Tibial nerve (tissue), 4 donors: ENCODE measurements around the gene TNIK.

ENCODE experiments used
- EP300 ChIP-seq, 2 donors: sonication (generic); formaldehyde crosslinking; IDR thresholded peaks; one replicate each; pipeline ENCODE4 v1.6.1; 2017; ENCODE audit warnings: antibody characterized with exemption in 2 of 2, mild to moderate bottlenecking in 1 of 2
- POLR2A ChIP-seq, 2 donors: fragments of 450-650 bp; IDR thresholded peaks; one replicate each; pipeline ENCODE4 v1.6.1; 2017; ENCODE audit warnings: antibody characterized with exemption in 2 of 2, mild to moderate bottlenecking in 2 of 2, moderate library complexity in 2 of 2
- TF ChIP-seq, protein P1 (sequence below), 5 experiments: fragments of 200-600 bp in 3 of 5; fragments of 450-650 bp in 2 of 5; sonication (generic) in 3 of 5; IDR thresholded peaks; one replicate each; pipeline ENCODE4 v1.5.1; 2016 to 2019; ENCODE audit warnings: antibody characterized with exemption in 5 of 5, mild to moderate bottlenecking in 3 of 5, moderate library complexity in 2 of 5

DNA sequence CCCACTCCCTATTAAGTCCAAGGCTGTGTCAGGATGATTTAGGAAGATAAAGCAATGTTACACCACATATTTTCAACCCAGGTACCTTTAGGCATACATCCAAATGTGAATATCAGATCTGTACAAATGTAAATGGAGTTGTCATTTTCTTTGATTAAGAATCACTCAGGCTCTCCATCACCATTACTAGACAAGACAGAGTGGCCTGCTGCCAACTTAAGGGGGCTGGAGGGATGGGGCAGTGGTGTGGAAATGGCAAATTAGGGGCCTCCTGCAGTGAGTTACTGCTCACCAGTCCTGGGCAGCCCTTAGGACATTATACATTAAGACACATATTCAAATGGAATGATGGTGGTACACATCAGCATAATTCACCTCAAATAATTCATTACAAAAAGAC, 211.0 kb downstream of the TNIK start:
- TF ChIP-seq, protein P1, sequence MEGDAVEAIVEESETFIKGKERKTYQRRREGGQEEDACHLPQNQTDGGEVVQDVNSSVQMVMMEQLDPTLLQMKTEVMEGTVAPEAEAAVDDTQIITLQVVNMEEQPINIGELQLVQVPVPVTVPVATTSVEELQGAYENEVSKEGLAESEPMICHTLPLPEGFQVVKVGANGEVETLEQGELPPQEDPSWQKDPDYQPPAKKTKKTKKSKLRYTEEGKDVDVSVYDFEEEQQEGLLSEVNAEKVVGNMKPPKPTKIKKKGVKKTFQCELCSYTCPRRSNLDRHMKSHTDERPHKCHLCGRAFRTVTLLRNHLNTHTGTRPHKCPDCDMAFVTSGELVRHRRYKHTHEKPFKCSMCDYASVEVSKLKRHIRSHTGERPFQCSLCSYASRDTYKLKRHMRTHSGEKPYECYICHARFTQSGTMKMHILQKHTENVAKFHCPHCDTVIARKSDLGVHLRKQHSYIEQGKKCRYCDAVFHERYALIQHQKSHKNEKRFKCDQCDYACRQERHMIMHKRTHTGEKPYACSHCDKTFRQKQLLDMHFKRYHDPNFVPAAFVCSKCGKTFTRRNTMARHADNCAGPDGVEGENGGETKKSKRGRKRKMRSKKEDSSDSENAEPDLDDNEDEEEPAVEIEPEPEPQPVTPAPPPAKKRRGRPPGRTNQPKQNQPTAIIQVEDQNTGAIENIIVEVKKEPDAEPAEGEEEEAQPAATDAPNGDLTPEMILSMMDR (IDR thresholded peaks at IDR 0.05): no peak
- TF ChIP-seq EP300 (IDR thresholded peaks at IDR 0.05) (no peak), POLR2A (IDR thresholded peaks at IDR 0.05) (no peak)
